Astrocyte (in vitro differentiated cells and primary cell): Measurements from ENCODE around the gene MVP.

ENCODE experiments used
- CTCF ChIP-seq: IDR thresholded peaks from 2 replicates; pipeline ENCODE4 v1.5.1; 2011; ENCODE audit warnings: low read depth, mild to moderate bottlenecking, inconsistent platforms, low read length, moderate library complexity; ENCODE audit not compliant: insufficient read depth
- EZH2 ChIP-seq: IDR thresholded peaks from 2 replicates; pipeline ENCODE4 v1.6.1; 2012; ENCODE audit warnings: mild to moderate bottlenecking, low read length, inconsistent platforms; ENCODE audit not compliant: insufficient read depth

- TF ChIP-seq EZH2 (no peak), CTCF (no peak)
Observed at GRCh38 chr16:29779474-29779873, 40.8 kb upstream of the MVP start.
